Measurements from ENCODE around the gene GLDC.
"Not testable (repeated sequence)": the region's sequence is repeated elsewhere in the genome, so short reads cannot be mapped to it uniquely, and the experiment has no call there.

GLDC gene

DNA sequence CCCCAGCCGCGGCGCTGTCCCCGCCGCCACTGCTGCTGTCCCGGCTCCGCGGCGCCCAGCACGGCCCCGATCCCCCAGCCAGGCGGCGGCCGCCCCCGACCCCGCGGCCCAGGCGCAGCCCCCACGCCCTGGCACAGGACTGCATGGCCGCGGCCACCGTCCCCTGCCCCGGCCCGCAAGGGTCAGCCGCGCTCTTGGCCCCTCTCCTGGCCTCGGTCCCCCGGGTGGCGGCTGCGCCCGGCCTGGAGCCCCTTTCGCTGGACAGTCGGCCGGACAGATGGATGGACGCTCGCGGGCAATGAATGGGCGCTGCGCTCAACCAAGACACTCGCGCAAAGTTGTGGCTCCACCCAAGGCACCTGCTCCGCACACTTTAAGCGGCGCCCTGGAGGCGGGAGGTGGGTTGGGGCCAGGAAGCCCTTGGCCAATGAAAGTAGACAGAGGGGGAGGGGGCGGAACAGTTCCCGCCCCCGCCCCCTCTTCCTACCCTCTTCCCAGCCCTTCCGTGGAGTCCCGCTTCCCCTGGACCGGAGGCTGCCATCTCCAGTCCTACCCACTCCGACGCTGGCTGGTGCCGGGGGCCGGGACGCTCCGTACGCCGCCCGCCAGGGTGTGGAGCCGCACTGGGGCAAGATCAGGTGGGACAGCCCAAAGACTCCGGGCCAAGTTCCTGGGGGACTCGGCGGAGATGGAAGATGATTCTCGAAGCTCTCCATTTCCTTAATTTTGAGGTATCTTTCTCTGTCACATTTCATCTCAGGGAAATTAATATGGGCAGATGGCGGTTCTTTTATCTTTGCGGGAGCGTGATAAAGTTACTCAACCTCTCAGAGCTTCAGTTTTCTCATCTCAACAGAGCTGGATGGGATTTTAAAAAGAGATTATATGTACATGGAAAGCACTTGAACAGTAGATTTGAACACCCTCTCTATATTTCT lies at the start of gene GLDC:
TSS of gene GLDC (minus strand) at position 375 of the 938 bp plus-strand sequence. CDS start at position 145, 230 bp downstream.
- DNase-seq (ENCODE audit: low read depth) = no peak

DNA sequence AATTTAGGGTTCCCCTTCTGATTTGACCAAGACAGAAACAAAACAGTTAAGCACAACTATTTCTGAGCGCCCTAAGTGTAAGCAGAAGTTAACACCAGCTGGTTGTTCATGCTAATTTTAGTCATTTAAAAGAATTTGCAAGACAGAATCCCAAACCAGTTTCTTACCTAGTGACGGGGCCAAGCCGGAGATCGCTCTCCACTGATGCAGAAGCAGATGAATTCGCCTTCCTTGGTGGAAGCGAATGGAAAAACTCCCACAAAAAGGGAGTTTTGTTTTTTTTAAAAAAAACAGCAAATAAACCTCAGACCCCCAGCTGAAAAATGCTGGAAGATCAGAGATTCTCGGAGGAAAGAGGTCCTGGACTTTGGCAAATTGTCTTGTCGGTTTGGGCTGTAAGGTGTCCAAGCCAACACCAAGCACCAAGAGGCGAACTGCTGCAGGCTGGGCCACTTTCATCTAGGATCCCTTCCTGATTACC lies 47.4 kb upstream of the GLDC start:
- no peak for DNase-seq (ENCODE audit: low read depth)

- no peak for DNase-seq (ENCODE audit: low read depth)
Observed at GRCh38 chr9:6692433-6692832, 46.9 kb upstream of the GLDC start.

DNA sequence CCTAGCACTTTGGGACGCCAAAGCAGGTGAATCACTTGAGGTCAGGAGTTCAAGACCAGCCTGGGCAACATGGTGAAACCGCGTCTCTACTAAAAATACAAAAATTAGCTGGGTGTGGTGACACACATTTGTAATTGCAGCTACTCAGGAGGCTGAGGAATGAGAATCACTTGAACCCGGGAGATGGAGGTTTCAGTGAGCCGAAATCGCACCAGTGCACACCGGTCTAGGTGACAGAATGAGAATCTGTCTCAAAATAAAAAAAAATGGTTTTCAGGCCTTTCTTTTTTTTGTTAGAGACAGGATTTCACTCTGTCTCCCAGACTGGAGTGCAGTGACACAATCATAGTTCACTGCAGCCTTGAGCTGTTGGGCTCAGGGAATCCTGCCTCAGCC lies 45.1 kb upstream of the GLDC start:
- DNase-seq (ENCODE audit: low read depth) = not testable (repeated sequence)

DNA sequence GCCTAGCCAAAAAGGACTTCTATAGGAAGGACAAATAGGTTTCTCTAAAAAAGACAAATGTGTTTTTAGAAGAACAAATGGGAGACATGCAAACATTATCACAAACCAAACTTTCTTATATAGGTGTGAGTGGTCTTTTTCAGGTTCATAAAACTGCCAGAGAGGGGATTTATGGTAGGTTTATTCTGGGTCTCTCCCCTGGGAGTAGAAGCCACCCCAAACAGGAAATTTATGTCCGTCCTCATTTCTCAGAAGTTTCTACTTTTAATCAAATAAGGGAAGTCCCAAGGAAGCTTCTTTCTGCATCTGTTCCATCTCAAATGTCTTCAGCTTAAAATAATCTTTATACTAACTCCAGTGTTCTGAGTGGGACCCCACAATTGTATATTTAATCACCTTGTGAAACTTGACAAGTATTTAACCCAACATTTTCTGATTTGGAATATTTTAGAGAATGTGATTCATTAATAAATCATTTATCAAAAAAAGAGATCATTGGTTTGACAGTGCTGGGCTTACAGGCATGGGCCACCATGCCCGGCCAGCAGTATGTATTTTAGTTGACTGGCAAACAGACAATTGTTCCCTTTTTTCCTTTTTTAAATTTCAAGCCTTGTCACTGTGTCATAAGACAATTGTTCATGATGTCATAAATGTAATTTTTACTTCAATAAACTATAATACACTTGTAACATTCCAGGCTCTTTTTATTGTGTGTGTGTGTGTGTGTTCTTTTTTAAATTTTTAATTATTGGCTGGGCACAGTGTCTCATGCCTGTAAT lies 44.6 kb upstream of the GLDC start:
- DNase-seq (ENCODE audit: low read depth) = no peak

- no peak for DNase-seq (ENCODE audit: low read depth)
Observed at GRCh38 chr9:6687180-6687579, 41.7 kb upstream of the GLDC start.

DNA sequence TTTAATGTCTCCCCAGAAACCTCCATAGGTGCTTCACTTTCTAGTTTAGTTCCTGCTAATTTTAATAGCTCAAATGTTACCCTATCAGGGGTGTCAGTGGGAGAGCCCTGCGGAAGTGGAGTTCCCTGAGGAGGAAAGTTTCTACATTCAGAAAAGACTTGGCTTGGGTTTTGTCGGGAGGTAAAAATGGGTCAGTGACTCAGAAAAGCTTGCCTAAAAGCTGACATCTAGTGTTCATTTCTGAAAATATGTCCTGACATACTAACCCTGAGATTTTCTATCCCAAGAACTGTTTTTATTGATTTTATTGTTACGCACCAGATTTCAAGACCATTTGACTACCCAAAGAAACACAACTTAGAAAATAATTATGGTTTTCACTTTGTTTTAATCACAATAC lies 40.9 kb upstream of the GLDC start:
- no peak for DNase-seq (ENCODE audit: low read depth)

GRCh38 chr9:6681957-6682501 lies 36.5 kb upstream of the GLDC start:
- no peak for DNase-seq (ENCODE audit: low read depth)

DNA sequence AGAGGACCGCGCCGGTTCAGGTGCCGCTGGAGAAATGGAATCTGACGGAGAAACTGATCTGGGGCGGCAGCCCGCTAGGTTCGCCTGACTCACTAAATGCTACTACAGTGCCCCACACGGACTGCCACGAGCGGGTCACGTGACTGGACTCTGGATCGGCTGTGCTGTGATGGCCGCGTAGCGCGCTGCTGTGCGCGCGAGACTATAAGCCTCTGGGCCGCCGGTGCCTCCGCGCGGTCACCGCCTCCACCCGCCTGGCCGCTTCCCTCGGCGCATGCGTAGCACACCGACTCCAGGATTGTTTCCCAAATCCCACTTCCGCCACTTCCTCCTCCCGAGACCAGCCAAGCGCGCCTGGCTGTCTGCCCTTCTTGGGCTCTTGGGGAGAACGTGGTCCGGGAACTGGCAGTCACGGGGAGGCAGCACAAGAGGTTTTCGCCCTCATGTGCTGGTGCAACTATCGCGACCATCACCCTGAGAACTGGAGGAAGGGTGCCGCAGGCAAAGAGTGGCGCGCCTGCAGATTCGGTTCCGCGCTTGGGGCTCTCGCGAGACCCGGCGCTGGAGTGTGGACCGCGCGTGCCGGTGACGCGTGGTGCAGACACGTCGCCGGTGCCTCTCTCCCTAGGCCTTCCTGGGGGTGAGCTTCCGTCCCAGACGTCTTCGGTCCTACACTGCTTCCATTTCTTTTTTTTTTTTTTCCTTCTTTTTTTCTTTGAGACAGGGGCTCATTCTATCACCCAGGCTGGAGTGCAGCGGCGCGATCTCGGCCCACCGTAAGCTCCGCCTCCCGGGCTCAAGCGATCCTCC lies 35.8 kb upstream of the GLDC start:
- peak; percentile 82 for DNase-seq (ENCODE audit: low read depth)

GRCh38 chr9:6680797-6681146 lies 35.2 kb upstream of the GLDC start:
- DNase-seq (ENCODE audit: low read depth) = no peak

DNA sequence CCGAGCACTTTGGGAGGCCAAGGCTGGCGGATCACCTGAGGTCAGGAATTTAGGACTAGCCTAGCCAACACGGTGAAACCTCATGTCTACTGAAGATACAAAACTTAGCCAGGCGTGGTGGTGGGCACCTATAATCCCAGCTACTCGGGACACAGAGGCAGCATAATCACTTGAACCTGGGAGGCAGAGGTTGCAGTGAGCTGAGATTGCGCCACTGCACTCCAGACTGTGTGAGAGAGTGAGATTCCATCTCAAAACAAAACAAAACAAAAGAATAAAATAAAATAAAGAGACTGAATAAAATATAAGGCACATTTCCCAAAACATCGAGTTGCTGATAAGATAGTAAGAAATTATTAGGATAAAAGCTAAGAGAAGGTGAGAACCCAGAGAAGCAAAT lies 32.3 kb upstream of the GLDC start:
- DNase-seq (ENCODE audit: low read depth) = no peak

DNA sequence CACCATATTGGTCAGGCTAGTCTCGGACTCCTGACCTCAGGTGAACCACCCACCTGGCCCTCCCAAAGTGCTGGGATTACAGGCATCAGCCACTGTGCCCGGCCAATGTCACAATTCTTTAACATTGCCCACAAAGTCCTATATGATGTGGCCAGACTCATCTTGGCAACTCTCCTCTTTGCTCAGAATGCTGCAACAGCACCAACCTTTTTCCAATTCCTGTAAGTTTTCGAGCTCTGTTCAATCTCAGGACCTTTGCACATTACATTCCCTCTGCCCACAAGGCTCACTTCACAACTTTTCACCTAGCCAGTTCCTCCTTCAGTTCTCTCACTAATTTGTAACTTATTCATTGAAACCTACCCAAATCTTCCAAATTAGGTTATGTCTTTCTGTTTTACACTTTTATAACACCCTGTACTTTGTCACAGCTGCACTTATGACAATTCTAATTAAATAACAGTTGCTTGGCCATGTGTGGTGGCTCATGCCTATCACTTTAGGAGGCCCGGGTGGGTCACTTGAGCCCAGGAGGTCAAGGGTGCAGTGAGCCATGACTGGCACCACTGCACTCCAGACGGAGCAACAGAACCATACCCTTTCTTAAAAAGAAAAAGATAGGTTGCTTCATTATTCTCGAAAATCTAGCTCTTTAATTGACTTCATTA lies 30.9 kb upstream of the GLDC start:
- no peak for DNase-seq (ENCODE audit: low read depth)

- DNase-seq (ENCODE audit: low read depth) = no peak
Observed at GRCh38 chr9:6675268-6675667, 29.7 kb upstream of the GLDC start.

DNA sequence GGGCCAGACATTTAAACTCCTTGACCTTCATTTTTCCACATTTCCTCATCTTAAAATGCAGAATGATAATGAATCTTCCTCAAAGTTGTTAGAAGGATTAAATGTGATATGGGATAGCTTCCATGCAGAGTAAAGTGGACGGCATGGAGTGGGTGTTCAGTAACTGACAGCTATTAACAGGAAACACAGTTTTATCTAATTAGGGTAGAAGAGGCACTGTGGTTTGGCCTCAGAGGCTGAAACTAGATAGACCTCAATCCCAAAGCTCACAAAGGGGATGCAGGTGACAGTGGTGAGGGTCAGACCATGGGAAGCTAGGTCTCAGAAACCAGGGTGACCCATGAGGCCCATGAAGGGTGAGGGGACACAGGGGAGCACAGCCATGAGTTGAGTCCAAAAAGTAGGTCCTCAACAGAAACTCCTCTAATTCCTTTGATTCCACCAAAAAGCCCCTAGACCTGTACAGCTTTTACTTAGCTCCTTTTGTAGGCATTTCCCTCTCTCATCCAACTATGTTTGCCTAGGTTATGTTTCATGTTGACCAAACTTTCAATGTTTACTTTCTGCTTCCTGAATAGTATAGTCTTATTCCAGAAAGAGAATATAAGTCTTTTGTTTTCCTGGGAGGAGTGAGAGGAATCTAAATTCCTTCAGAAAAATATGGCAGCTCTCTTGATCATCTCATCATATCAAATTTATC lies 27.9 kb upstream of the GLDC start:
- DNase-seq (ENCODE audit: low read depth) = no peak

DNA sequence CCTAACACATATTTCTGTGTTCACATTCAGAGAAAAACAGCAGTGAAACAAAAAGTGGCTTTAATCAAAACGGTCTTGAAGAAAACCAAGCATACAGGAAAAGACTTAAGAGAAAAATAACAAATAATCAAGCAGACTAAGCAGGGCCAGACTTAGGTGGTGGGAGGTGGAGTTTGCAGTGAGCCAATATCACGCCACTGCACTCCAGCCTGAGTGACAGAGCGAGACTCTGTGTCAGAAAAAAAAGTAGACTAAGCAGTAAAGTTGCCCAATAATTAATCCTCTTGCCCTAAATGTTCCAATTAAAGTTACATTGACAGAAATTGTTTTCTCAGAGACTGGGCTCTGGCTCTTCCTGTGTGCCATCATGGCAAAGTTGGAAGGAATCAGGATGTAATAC lies 26.6 kb upstream of the GLDC start:
- no peak for DNase-seq (ENCODE audit: low read depth)

- no peak for DNase-seq (ENCODE audit: low read depth)
Observed at GRCh38 chr9:6671416-6671815, 25.9 kb upstream of the GLDC start.

DNA sequence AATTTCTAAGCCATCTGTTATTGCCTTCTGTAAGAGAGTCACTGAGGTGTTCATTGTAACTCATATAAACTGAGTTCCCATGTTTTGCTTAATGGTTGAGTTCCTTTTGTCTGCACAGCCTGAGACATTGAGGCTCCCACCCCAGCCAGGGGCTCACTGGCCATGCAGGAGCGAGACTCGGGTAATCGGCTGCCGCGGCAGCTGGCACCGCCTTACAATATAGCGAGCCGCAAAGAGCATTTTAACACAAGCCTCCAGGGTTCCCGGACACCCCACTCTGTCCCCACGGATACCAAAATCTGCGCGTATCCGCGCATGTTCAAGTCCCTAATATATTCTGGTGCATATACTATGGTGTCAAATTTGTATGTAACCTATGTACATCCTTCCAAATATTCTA lies 24.4 kb upstream of the GLDC start:
- no peak for DNase-seq (ENCODE audit: low read depth)

DNA sequence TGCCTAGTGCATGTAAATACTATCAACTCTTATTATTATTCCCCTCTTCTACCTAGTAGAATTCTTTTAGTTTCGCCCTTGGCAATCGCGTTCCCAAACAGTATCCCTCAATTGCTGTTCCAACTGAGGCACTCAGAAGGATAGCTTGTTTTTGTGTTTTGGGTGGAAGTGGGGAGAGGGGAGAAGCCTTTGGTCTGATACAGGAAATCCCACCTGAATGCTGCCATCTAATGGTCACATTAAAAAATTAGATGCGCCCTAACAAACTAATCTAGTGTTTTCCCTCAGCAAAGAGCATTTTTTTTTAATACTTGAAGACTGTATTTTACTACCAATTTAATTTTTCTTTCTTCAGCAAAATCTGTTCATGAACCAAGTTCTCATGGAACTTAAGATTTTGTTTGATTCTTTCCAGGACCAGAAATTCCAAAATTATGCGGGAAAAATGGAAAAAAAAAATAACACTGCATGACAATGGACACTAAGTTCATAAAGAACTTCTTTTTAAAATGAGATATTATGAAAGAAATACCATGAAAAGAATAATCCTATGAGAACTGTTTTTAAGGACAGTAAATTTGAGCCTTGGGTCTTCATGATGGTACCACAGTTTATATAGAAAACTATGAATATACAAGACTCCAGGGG lies 22.2 kb upstream of the GLDC start:
- DNase-seq (ENCODE audit: low read depth) = no peak

DNA sequence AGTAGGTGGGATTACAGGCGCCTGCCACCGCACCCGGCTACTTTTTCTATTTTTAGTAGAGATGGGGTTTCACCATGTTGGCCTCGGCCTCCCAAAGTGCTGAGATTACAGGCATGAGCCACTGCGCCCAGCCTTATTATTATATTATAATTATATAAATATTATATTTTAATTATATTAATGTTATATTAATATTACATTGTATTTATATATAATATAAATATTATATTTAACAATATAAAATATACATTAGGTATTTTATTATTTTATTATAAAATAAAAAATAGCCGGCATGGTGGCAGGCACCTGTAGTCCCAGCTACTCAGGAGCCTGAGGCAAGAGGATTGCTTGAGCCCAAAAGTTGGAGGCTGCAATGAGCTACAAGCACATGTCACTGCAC lies 21.6 kb upstream of the GLDC start:
- no peak for DNase-seq (ENCODE audit: low read depth)

DNA sequence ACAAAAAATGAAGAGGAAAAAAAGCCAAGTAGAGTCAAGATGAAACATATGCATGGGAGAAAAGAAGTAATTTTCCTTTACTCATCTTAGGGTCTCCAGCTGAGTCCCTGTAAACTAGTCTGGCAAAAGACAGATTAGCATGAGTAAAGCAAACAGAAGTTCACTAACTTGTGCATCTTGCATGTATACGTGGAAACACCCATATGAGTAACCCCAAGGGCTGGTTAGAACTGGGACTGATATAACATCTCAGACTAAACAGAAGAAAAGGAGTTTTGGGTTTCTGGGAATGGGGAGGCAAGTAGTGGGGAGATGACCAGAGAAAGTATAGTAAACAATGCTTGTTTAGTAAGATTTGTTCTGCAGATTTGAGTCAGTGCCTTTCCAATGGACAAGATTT lies 20.1 kb upstream of the GLDC start:
- DNase-seq (ENCODE audit: low read depth) = no peak

All from CMK (cell line).